Measurements from ENCODE around the gene TSHR.
A peak's percentile ranks its signal among the peaks of the same experiment; 100 is the strongest.

TSHR gene

DNA sequence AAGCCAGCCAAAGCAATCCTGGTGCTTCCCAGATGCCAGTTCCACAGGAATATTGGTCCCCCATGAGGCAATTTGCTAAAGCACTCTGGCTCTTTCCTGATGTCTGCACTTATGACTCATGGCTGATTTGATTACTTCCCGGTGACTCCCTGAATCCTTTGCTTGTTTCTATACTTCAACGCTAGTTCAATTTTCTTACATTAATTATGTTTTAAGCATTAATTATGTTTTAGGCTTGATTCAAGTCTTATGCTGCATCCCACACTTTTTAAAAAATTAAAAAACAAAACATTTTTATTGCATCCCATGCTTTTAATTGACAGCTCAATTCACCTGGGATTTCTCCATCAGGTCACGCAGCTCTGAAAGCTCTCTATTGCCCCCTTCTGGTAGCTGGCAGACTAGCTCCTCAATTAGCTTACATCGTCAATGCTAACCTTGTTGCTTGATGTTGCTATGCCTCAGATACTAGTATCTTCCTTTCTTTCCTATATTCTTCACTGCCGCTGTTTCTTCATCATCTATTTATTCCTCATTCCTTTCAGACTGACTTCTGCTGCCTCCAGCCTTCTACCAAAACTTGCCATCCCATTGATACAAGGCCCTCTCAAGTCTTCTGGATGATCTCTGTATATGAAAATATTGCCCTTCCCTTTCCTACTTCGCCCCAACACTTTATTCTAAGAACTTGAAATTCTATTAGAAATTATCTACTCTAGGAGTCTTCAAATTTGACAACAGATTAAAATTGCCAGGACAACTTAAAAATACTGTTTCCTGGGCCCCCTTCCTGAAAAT is 32.0 kb downstream of the TSHR start:
- no peaks in the 10 kb centered on the region for H3K4me1 ChIP-seq (ENCODE audit: control insufficient read depth in 5 of 5, insufficient read depth in 5 of 5, low read length in 5 of 5)
- peaks cover 0 to 9% (median 0%) of the 10 kb centered on the region in 5 donors for H3K27me3 ChIP-seq (ENCODE audit: control insufficient read depth in 5 of 5, insufficient read depth in 4 of 5, low read length in 5 of 5)
- H3K4me3 ChIP-seq (ENCODE audit: low read depth in 1 of 5, low read length in 5 of 5), result no peak overlapping the region
- no peaks in the 10 kb centered on the region for H3K36me3 ChIP-seq (ENCODE audit: control insufficient read depth in 5 of 5, insufficient read depth in 5 of 5, low read length in 5 of 5)
- no peaks in the 10 kb centered on the region for H3K9me3 ChIP-seq (ENCODE audit: control insufficient read depth in 5 of 5, low read length in 5 of 5)
- no peak overlapping the region for H3K9ac ChIP-seq (ENCODE audit: low read length in 5 of 5)
- no peak overlapping the region for H3K27ac ChIP-seq (ENCODE audit: low read depth, low read length)

DNA sequence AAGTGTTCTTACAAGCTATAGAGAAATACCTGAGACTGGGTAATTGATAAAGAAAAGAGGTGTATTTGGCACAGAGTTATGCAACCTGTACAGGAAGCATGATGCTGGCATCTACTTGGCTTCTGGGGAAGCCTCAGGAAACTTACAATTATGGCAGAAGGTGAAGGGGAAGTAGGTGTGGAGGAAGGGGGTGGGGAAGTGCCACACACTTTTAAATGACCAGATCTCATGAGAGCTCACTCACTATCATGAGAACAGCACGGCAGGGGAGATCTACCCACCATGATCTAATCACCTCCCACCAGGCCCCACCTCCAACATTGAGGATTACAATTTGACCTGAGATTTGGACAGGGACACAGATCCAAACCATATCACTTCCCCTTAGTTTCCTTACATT is 32.8 kb downstream of the TSHR start:
- no peaks in the 10 kb centered on the region for H3K4me1 ChIP-seq (ENCODE audit: control insufficient read depth in 5 of 5, insufficient read depth in 5 of 5, low read length in 5 of 5)
- no peak overlapping the region for H3K27ac ChIP-seq (ENCODE audit: low read depth, low read length)
- H3K9ac ChIP-seq (ENCODE audit: low read length in 5 of 5), result no peak overlapping the region
- no peaks in the 10 kb centered on the region for H3K9me3 ChIP-seq (ENCODE audit: control insufficient read depth in 5 of 5, low read length in 5 of 5)
- peaks cover 0 to 9% (median 0%) of the 10 kb centered on the region in 5 donors for H3K27me3 ChIP-seq (ENCODE audit: control insufficient read depth in 5 of 5, insufficient read depth in 4 of 5, low read length in 5 of 5)
- H3K36me3 ChIP-seq (ENCODE audit: control insufficient read depth in 5 of 5, insufficient read depth in 5 of 5, low read length in 5 of 5), result no peaks in the 10 kb centered on the region
- H3K4me3 ChIP-seq (ENCODE audit: low read depth in 1 of 5, low read length in 5 of 5), result no peak overlapping the region

DNA sequence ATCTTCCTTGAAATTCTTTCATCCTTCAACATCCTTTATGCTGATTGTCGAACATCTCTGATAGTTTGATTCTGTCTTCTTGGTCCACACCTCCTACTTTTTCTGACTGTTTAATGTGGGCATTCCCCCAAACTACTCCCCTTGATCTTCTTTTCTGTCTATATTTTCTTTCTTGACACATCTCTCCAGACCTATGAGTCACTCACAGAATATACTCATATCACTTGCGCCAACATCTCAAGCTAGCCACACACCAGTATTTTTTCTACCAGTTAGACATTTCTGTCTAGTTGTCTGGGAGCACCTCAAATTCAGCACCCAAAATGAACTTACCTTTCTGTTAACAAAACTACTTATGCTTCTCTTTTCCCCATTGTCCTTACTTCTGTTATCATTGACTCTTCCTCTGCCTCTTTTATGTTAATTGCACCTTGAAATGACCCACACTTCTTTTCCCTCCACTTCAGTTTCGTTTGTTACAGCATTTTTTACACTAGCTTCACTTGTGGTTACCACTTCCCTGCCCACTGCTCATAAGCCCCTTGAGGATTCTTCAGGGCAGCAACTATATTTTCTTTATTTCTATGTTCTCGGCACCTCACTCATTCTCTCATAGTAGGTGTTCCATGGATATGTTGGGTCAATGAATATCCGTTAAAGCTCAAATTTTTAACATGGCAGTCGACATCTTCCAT is 33.5 kb downstream of the TSHR start:
- Histone ChIP-seq H3K9me3 (ENCODE audit: control insufficient read depth in 5 of 5, low read length in 5 of 5) (no peaks in the 10 kb centered on the region), H3K9ac (ENCODE audit: low read length in 5 of 5) (no peak overlapping the region), H3K27ac (ENCODE audit: low read depth, low read length) (no peak overlapping the region), H3K36me3 (ENCODE audit: control insufficient read depth in 5 of 5, insufficient read depth in 5 of 5, low read length in 5 of 5) (no peaks in the 10 kb centered on the region), H3K4me3 (ENCODE audit: low read depth in 1 of 5, low read length in 5 of 5) (no peak overlapping the region), H3K27me3 (ENCODE audit: control insufficient read depth in 5 of 5, insufficient read depth in 4 of 5, low read length in 5 of 5) (peaks cover 0 to 9% (median 0%) of the 10 kb centered on the region in 5 donors), H3K4me1 (ENCODE audit: control insufficient read depth in 5 of 5, insufficient read depth in 5 of 5, low read length in 5 of 5) (no peaks in the 10 kb centered on the region)

DNA sequence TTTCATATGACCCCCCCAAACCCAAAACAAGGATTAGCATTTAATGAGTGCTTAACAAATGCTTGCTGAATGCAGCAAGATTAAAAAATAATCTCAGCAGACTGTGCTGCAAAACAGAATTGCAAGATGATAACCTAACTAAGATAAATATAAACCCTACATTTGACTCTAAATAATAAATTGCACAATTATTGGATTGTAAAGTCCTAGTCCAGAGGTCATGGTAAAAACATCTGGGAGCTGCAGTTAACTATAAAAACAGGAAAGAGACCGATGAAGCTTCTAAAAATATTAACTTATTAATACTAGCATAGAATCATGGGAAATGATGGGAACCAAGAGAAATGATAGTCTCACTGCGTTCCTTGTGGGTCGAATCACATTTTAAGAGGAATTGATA is 37.2 kb downstream of the TSHR start:
- H3K27ac ChIP-seq (ENCODE audit: low read depth, low read length), result no peak overlapping the region
- no peaks in the 10 kb centered on the region for H3K9me3 ChIP-seq (ENCODE audit: control insufficient read depth in 5 of 5, low read length in 5 of 5)
- H3K36me3 ChIP-seq (ENCODE audit: control insufficient read depth in 5 of 5, insufficient read depth in 5 of 5, low read length in 5 of 5), result no peaks in the 10 kb centered on the region
- peaks cover 0 to 9% (median 0%) of the 10 kb centered on the region in 5 donors for H3K27me3 ChIP-seq (ENCODE audit: control insufficient read depth in 5 of 5, insufficient read depth in 4 of 5, low read length in 5 of 5)
- H3K4me3 ChIP-seq (ENCODE audit: low read depth in 1 of 5, low read length in 5 of 5), result no peak overlapping the region
- H3K4me1 ChIP-seq (ENCODE audit: control insufficient read depth in 5 of 5, insufficient read depth in 5 of 5, low read length in 5 of 5), result peaks cover 0 to 2% (median 0%) of the 10 kb centered on the region in 5 donors
- no peak overlapping the region for H3K9ac ChIP-seq (ENCODE audit: low read length in 5 of 5)

DNA sequence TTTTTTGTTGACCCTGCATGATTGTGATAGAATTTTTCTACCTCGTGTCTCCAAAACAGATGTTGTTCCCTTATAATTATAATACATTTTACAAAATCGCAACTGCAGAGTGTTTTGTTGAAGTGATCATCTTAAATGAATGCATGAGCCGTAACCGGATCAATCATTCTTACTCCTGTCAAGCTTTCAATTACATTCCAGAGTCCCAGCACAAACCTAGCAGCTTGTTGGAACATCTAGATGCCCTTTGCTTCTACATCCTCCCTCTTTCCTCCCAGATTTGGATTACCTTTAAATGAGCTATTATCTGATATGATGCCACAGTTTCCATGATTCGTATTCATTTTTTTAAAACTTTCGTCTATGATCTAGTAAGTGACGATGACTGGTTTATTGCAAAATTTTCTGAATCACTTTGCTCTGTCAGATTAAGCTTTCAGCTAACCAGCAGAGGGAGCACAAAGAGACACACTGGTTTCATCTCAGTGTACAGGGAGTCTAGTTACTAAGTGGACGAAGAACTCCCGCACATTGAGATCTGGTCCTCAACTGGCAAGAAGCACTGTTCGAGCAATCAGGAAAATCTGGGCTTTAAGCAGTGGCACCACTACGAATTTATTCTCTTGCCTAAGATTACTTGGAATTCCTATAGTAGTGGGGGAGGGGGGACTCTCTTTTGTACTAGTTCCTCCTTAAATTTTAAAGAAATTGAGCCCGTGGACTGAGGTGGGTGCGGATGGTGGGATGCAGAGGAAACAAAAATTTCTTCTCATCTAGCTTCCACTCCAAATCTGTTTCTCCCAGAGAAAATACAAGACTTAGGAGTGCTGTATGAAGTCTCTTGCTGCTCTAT is 40.9 kb downstream of the TSHR start:
- Histone ChIP-seq H3K4me3 (ENCODE audit: low read depth in 1 of 5, low read length in 5 of 5) (peak overlapping the region in 2 of 5 donors; percentile 1 to 20), H3K36me3 (ENCODE audit: control insufficient read depth in 5 of 5, insufficient read depth in 5 of 5, low read length in 5 of 5) (no peaks in the 10 kb centered on the region), H3K9me3 (ENCODE audit: control insufficient read depth in 5 of 5, low read length in 5 of 5) (no peaks in the 10 kb centered on the region), H3K9ac (ENCODE audit: low read length in 5 of 5) (peak overlapping the region in 1 of 5 donors; percentile 14), H3K27me3 (ENCODE audit: control insufficient read depth in 5 of 5, insufficient read depth in 4 of 5, low read length in 5 of 5) (no peaks in the 10 kb centered on the region), H3K4me1 (ENCODE audit: control insufficient read depth in 5 of 5, insufficient read depth in 5 of 5, low read length in 5 of 5) (peaks cover 0 to 6% (median 0%) of the 10 kb centered on the region in 5 donors), H3K27ac (ENCODE audit: low read depth, low read length) (no peak overlapping the region)

DNA sequence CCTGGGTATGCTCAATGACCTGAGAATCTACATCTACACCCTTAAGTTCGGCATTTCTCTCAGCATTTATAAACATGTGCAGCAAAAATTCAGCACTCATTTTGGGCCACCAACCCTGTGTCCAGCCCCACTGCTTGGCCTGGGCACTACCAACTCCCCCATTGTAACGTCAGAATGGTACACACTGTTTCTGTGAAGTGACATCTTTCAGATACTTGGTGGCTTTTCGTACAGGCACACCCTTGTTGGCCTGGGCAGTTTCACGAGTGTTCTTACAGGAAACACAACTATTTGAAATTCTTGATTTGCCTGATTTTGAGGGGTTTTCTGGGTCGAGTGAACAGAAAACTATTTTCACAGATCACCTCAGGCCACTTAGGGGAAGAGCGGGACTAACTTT is 46.0 kb downstream of the TSHR start:
- no peak overlapping the region for H3K27ac ChIP-seq (ENCODE audit: low read depth, low read length)

DNA sequence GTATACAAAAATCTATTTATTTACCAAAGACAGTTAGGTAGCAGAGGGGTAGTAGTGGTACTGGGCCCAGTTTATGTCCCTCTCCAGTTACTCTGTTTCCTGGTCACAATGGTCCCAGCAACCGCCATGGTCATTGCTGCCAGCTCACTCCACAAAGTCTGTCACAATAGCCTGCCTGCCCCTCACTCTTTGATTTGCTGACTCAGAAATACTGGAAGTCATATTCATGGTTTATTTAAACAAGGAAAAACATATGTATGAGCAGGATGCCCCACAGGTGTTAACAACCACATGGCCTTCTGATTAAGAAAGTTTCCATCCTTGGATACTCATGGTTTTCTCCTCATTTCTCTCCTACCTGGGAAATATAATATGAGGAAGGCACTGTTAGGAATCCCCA is 49.2 kb downstream of the TSHR start:
- no peak overlapping the region for H3K4me3 ChIP-seq (ENCODE audit: low read depth in 1 of 5, low read length in 5 of 5)
- no peaks in the 10 kb centered on the region for H3K4me1 ChIP-seq (ENCODE audit: control insufficient read depth in 5 of 5, insufficient read depth in 5 of 5, low read length in 5 of 5)
- no peaks in the 10 kb centered on the region for H3K36me3 ChIP-seq (ENCODE audit: control insufficient read depth in 5 of 5, insufficient read depth in 5 of 5, low read length in 5 of 5)
- H3K9me3 ChIP-seq (ENCODE audit: control insufficient read depth in 5 of 5, low read length in 5 of 5), result no peaks in the 10 kb centered on the region
- no peaks in the 10 kb centered on the region for H3K27me3 ChIP-seq (ENCODE audit: control insufficient read depth in 5 of 5, insufficient read depth in 4 of 5, low read length in 5 of 5)
- no peak overlapping the region for H3K9ac ChIP-seq (ENCODE audit: low read length in 5 of 5)
- H3K27ac ChIP-seq (ENCODE audit: low read depth, low read length), result no peak overlapping the region

More for the DNA sequence above, 46.0 kb downstream of the TSHR start:
- no peak overlapping the region for H3K4me3 ChIP-seq (ENCODE audit: low read depth in 1 of 5, low read length in 5 of 5)
- no peaks in the 10 kb centered on the region for H3K9me3 ChIP-seq (ENCODE audit: control insufficient read depth in 5 of 5, low read length in 5 of 5)
- H3K9ac ChIP-seq (ENCODE audit: low read length in 5 of 5), result no peak overlapping the region
- H3K36me3 ChIP-seq (ENCODE audit: control insufficient read depth in 5 of 5, insufficient read depth in 5 of 5, low read length in 5 of 5), result no peaks in the 10 kb centered on the region
- no peaks in the 10 kb centered on the region for H3K27me3 ChIP-seq (ENCODE audit: control insufficient read depth in 5 of 5, insufficient read depth in 4 of 5, low read length in 5 of 5)
- peaks cover 0 to 6% (median 0%) of the 10 kb centered on the region in 5 donors for H3K4me1 ChIP-seq (ENCODE audit: control insufficient read depth in 5 of 5, insufficient read depth in 5 of 5, low read length in 5 of 5)

DNA sequence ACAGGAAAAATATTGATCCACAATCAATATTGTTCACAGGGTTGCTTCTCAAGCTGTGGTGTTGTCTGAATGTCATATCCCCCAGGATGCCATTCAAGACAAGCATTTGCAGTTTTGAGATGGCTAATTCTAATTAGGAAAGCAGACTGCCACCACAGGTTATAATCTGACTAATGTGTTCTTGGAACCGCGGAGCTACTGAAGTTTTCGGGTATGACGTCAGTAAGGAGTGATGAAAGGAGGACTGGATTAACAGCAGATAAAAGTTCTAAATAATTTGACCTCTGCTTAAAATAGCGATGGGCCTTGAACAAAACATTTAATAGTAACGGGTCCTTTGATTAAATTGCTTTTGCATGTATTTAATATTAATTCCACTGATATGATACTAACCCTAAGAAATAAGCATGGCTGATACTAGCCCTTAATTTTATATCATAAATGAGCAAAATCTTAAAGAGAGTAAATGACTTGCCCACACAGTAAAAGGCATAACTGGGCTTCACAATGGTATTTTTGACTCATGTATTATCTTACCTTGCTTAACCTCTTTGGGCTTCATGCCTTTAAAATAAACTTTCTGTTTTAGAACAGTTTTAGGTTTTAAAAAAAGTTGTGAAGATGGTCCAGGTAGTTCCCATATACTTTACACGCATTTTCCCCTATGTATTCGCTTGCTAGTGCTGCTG is 50.3 kb downstream of the TSHR start:
- no peak overlapping the region for H3K9ac ChIP-seq (ENCODE audit: low read length in 5 of 5)
- H3K36me3 ChIP-seq (ENCODE audit: control insufficient read depth in 5 of 5, insufficient read depth in 5 of 5, low read length in 5 of 5), result no peaks in the 10 kb centered on the region
- no peaks in the 10 kb centered on the region for H3K27me3 ChIP-seq (ENCODE audit: control insufficient read depth in 5 of 5, insufficient read depth in 4 of 5, low read length in 5 of 5)
- no peaks in the 10 kb centered on the region for H3K9me3 ChIP-seq (ENCODE audit: control insufficient read depth in 5 of 5, low read length in 5 of 5)
- H3K27ac ChIP-seq (ENCODE audit: low read depth, low read length), result no peak overlapping the region
- no peaks in the 10 kb centered on the region for H3K4me1 ChIP-seq (ENCODE audit: control insufficient read depth in 5 of 5, insufficient read depth in 5 of 5, low read length in 5 of 5)
- no peak overlapping the region for H3K4me3 ChIP-seq (ENCODE audit: low read depth in 1 of 5, low read length in 5 of 5)

DNA sequence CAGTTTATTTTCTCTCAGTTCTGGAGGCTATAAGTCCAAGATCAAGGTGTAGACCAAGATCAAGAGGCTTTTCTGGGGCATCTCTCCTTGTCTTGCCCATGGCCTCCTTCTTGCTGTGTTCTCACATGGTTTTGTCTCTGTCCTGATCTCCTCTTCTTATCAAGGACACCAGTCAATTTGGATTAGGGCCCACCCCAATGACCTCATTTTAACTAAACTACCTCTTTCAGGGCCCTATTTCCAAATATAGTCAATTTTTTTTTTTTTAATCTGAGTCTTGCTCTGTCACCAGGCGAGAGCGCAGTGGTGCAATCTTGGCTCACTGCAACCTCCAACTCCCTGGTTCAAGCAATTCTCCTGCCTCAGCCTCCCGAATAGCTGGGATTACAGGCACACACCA is 50.8 kb downstream of the TSHR start:
- Histone ChIP-seq H3K36me3 (ENCODE audit: control insufficient read depth in 5 of 5, insufficient read depth in 5 of 5, low read length in 5 of 5) (no peaks in the 10 kb centered on the region), H3K4me1 (ENCODE audit: control insufficient read depth in 5 of 5, insufficient read depth in 5 of 5, low read length in 5 of 5) (no peaks in the 10 kb centered on the region), H3K27ac (ENCODE audit: low read depth, low read length) (no peak overlapping the region), H3K27me3 (ENCODE audit: control insufficient read depth in 5 of 5, insufficient read depth in 4 of 5, low read length in 5 of 5) (no peaks in the 10 kb centered on the region), H3K9me3 (ENCODE audit: control insufficient read depth in 5 of 5, low read length in 5 of 5) (no peaks in the 10 kb centered on the region), H3K4me3 (ENCODE audit: low read depth in 1 of 5, low read length in 5 of 5) (no peak overlapping the region), H3K9ac (ENCODE audit: low read length in 5 of 5) (no peak overlapping the region)

Measured in subcutaneous abdominal adipose tissue (tissue), 5 donors.